ENCODE measurements around the gene STARD8.

STARD8 gene

DNA sequence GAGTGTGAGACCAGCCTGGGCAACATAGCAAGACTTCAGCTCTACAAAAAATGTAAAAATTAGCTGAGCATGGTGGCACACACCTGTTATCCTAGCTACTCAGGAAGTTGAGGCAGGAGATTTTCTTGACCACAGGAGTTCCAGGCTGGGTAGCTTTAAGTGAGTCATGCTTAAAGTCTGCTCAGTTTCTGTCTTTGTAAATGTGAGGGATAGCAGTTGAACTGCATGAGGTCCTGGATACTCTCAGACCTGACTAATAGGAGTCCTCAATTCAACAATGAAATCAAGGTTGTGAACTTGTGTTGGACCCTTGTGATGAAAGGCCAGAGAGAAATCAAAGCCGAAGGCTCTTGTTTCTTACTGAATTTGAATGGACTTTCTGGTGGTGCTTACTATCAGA is 45.2 kb downstream of the STARD8 start:
- Histone ChIP-seq H3K27ac (peak overlapping the region in 1 of 2 donors; percentile 78), H3K4me3 (no peak overlapping the region)
- no peak for DNase-seq (ENCODE audit: low spot score)
- TF ChIP-seq, protein P1, sequence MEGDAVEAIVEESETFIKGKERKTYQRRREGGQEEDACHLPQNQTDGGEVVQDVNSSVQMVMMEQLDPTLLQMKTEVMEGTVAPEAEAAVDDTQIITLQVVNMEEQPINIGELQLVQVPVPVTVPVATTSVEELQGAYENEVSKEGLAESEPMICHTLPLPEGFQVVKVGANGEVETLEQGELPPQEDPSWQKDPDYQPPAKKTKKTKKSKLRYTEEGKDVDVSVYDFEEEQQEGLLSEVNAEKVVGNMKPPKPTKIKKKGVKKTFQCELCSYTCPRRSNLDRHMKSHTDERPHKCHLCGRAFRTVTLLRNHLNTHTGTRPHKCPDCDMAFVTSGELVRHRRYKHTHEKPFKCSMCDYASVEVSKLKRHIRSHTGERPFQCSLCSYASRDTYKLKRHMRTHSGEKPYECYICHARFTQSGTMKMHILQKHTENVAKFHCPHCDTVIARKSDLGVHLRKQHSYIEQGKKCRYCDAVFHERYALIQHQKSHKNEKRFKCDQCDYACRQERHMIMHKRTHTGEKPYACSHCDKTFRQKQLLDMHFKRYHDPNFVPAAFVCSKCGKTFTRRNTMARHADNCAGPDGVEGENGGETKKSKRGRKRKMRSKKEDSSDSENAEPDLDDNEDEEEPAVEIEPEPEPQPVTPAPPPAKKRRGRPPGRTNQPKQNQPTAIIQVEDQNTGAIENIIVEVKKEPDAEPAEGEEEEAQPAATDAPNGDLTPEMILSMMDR (IDR thresholded peaks at IDR 0.05), result no peak

DNA sequence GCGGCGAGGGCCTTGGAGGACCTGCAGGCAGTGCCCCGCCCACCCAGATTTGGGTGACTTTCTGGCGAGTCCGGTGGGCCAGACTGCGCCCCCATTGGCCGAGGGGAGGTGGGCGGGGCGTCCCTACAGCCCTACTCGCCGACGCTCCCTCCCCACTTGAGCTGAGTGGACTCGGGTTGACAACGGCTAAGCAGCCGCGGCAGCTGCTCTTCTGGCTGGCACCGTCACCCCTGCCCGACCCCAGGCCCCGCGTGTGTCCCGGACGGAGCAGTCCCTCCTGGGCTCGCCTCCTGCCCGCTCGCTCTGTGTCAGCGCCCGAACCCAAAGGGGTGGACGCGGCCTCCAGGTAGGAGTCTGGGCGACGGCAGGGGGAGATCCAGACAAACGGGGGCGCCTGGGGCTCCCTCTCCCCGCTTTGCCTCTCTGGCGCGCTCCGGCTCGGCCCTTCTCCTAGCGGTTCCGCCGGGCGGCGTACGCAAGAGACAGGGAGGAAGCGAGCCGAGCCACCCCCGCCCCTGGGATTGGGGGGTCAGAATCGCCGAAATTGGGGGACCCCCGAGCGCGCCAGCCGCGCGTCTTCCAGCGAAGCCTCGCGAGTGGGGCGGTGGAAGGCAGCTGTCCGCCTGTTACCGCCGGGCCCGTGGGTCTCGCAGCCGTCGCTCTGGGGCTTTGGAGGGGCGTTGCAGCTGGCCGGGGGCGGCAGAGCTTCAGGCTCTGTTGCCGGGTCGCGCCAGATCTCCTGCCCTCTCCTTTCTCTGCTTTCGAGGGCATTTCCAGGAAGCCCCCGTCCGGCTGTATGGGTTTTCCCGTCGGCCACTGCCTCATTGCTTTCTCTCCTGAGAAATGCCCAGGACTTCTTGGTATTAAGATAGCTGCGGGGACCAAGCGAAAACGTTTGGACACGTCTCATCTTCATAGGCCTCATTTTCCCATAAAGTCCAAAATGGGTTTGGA is 46.3 kb downstream of the STARD8 start:
- peak; percentile 82 for DNase-seq (ENCODE audit: low spot score)

DNA sequence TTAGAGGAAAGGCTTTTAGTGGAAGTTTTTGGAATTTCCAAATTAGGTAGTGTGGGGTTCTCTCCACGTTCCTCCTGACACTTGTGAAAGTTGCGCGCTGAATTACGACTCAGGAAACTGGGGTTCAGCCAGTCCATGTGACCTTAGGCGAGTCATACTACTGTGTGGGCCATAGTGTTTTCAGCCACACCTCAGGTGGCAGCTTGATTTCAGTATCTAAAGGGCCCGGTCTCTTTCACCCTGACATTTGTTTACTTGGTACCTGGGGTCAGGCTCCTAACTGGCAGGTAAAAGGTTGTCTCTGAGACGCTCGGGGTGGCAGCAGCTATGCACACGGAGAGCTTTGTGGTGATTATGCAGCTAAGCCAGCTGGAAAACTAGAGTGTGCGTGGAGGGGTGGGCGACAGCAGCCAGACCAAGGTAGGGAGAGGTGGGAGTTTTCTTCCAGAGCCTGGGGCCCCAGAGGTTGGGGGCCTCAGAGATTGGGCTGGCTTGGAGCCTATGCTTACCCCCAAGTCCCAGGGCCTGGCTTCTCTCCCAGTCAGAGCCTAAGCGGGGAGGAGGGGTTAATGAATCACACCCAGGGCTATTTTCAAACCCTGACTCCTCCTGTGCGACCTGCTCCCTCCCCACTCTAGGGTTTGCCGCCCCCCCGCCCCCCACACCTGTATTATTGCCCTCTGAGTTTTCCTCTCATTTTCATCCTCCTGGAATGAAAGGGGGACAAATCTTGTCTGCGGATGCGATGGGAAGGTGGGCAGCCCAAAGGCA is 47.2 kb downstream of the STARD8 start:
- no peak for DNase-seq (ENCODE audit: low spot score)
- peak overlapping the region; percentile 34 to 78 for H3K27ac ChIP-seq
- peak overlapping the region; percentile 75 for H3K4me3 ChIP-seq
- TF ChIP-seq, protein P1 (IDR thresholded peaks at IDR 0.05), result no peak

More for the DNA sequence above, 46.3 kb downstream of the STARD8 start:
- TF ChIP-seq, protein P1 (IDR thresholded peaks at IDR 0.05), result no peak
- H3K27ac ChIP-seq, result peak overlapping the region; percentile 34 to 78
- H3K4me3 ChIP-seq, result peak overlapping the region; percentile 75

DNA sequence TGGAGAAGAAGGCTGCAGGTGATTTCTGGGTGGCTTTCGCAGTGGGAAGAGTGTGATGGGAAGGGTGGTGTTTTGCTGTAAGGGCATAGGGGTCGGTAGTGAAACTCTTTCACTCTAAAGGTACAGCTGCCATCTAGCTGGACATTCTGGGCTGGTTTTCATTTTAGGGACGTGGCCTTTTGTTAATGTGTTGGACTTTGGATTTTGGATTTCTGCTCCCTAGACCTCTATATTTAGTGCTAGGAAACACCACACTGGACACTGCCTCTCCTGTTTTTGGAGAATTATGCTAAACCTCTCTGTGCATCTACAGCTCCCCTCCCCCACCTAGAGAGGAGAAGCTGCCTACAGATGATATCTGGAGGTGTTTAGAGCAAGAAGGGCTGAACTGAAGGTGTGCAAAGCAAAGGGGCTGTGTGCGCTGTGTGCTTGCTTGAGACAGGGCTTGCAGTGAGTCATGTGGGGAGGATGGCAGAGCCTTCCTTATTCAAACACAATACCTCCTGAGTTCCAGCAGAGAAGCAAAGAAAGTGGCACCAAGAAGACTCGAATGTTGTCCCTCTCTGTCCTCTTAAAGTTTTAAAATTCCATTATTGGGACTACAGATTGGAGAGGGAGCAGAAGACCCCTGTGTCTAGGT is 47.9 kb downstream of the STARD8 start:
- peak overlapping the region; percentile 75 for H3K4me3 ChIP-seq
- TF ChIP-seq, protein P1 (IDR thresholded peaks at IDR 0.05), result no peak
- no peak for DNase-seq (ENCODE audit: low spot score)
- peak overlapping the region in 1 of 2 donors; percentile 78 for H3K27ac ChIP-seq

DNA sequence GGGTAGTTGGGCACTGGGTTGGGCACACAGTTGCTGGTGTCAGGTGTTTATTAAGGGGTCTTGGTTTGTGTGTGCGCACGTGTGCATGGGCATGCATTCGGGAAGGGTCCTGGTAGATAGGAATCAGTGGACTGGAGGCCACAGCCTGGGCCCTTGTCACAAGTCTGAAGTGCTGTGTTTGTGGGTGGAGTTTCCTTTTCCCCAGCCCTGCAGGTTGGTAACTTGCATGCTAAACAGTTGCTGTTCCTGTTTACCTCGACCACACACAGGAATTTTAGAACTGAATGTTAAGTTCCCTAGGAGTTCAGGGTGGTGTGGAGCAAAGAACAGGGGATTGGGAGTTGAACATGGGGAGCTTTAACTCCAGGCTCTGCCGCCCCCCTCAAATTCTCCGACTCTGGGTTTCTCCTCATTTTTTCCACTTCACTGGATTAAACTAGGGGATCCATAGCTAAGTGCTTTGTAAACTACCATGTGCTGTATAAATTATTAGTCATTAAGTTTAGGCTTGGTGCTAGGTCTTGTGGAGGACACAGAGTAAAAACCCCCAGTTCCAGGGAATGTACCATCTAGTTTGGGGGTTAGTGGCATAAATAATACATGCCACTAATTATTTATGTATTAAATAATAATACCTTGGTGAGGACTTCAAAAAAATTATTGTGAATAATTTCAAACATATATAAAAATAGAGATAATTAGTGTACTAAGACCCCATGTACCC is 49.0 kb downstream of the STARD8 start:
- no peak for DNase-seq (ENCODE audit: low spot score)
- peak overlapping the region in 1 of 2 donors; percentile 78 for H3K27ac ChIP-seq
- TF ChIP-seq, protein P1 (IDR thresholded peaks at IDR 0.05), result no peak
- H3K4me3 ChIP-seq, result peak overlapping the region; percentile 75

DNA sequence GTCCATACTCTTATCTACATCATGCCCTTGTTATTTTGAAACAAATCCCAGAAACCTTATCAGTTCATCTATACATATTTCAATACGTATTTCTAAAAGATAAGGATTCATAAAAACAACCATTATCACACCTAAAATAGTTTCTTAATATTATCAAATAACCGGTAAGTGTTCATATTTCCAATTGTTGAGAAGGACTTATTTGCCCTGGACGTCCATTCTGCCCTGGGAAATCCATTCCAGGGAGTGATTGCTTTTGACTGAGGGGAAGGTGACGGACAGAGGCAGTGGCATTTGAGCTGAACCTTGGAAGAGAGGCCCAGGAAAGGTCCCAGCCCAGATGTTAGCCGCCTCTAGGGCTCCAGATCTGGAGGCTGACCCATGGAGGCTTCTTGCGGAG is 49.6 kb downstream of the STARD8 start:
- DNase-seq (ENCODE audit: low spot score), result no peak
- TF ChIP-seq, protein P1 (IDR thresholded peaks at IDR 0.05), result no peak
- Histone ChIP-seq H3K27ac (peak overlapping the region in 1 of 2 donors; percentile 41), H3K4me3 (no peak overlapping the region)

All from coronary artery (tissue), 2 donors.